Neural progenitor cell (in vitro differentiated cells): Measurements from ENCODE around the gene AFF2.

Source experiments
- CTCF ChIP-seq: fragments of 200-600 bp; sonication (generic); IDR thresholded peaks from 2 replicates; pipeline ENCODE4 v1.5.1; 2017; ENCODE audit warnings: antibody characterized with exemption, mild to moderate bottlenecking
- EZH2 ChIP-seq: fragments of 200-600 bp; sonication (generic); IDR thresholded peaks from 2 replicates; pipeline ENCODE4 v1.6.1; 2017; ENCODE audit warnings: antibody characterized with exemption, mild to moderate bottlenecking, moderate library complexity

- no peak for TF ChIP-seq CTCF
- no peak for TF ChIP-seq EZH2
These were observed 538.6 kb downstream of the AFF2 start for GRCh38 chrX:149039057-149039456.
